H1 (cell line): ENCODE data around the gene HBB. TPM values are rescaled to one million over a fixed set of nuclear protein-coding genes. Genes with fewer than 3 reads are reported as not detected.

Source experiments
- CHD7 ChIP-seq: fragments of 300-600 bp; sonication (generic); IDR thresholded peaks from 2 replicates; pipeline ENCODE4 v1.7.1; 2012; ENCODE audit warnings: low read length, moderate library complexity, mild to moderate bottlenecking, inconsistent platforms; ENCODE audit not compliant: insufficient replicate concordance
- SIRT6 ChIP-seq: IDR thresholded peaks from one replicate; pipeline ENCODE4 v1.7.1; 2012; ENCODE audit warnings: low read length, inconsistent platforms
- polyA plus RNA-seq, 7 experiments: library from polyadenylated mRNA; depleted of rRNA in 3 of 7; stranded (reverse) in 5 of 7; unstranded in 2 of 7; fragments of >200 nt in 5 of 7; fragments of 200-250 nt in 2 of 7; gene quantifications; 1 replicate in 5 of 7; 2 replicates in 1 of 7; 4 replicates in 1 of 7; pipeline versions ENCODE4 v1.2.1 to v1.2.3, GENCODE V29; 2011 to 2013; ENCODE audit warnings: missing spikeins in 2 of 7, mixed read lengths in 2 of 7
- total RNA-seq: library from RNA; stranded (reverse); fragmentation: NEBNext Ultra II Directional; extraction: Animal tissue kit (Norgen Biotek cat#: 25700); gene quantifications from 2 replicates; pipeline ENCODE4 v1.2.1, GENCODE V29; 2021

The HBB gene
- total and polyA plus RNA-seq, 2 of the 8 experiments (the other 6 are each of a cell fraction or from before 2014, with no cell fraction given) = not detected

GRCh38 chr11:5234381-5234834, 7.5 kb upstream of the HBB start, which contains the start of gene HBD (continued):
- TF ChIP-seq CHD7 = no peak
- TF ChIP-seq SIRT6 = no peak
- TF ChIP-seq, all 59 proteins: peak for 0
